ENCODE results near the gene HGD. TPM values are rescaled to one million over a fixed set of nuclear protein-coding genes. Genes with fewer than 3 reads are reported as not detected.

The HGD gene
- total and polyA plus RNA-seq, 11 donors: 0.16 to 0.62 (median 0.56) TPM; not detected in 8

- TF ChIP-seq, protein P1, sequence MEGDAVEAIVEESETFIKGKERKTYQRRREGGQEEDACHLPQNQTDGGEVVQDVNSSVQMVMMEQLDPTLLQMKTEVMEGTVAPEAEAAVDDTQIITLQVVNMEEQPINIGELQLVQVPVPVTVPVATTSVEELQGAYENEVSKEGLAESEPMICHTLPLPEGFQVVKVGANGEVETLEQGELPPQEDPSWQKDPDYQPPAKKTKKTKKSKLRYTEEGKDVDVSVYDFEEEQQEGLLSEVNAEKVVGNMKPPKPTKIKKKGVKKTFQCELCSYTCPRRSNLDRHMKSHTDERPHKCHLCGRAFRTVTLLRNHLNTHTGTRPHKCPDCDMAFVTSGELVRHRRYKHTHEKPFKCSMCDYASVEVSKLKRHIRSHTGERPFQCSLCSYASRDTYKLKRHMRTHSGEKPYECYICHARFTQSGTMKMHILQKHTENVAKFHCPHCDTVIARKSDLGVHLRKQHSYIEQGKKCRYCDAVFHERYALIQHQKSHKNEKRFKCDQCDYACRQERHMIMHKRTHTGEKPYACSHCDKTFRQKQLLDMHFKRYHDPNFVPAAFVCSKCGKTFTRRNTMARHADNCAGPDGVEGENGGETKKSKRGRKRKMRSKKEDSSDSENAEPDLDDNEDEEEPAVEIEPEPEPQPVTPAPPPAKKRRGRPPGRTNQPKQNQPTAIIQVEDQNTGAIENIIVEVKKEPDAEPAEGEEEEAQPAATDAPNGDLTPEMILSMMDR (IDR thresholded peaks at IDR 0.05): no peak
- no peak for TF ChIP-seq POLR2A (IDR thresholded peaks at IDR 0.05)
- no peak for ATAC-seq
- Histone ChIP-seq H3K4me3 (no peak overlapping the region), H3K36me3 (peaks cover 0 to 19% (median 9%) of the 10 kb centered on the region in 9 donors), H3K9me3 (no peaks in the 10 kb centered on the region), H3K27ac (no peak overlapping the region), H3K4me1 (no peaks in the 10 kb centered on the region), H3K27me3 (no peaks in the 10 kb centered on the region)
- intact Hi-C loops (cut with DNase I): no loop called here
- DNase-seq: no peak
Observed at GRCh38 chr3:120713262-120713661, 31.2 kb upstream of the HGD start.

- DNase-seq: no peak
- Histone ChIP-seq H3K27me3 (no peaks in the 10 kb centered on the region), H3K27ac (no peak overlapping the region), H3K36me3 (peaks cover 0 to 37% (median 13%) of the 10 kb centered on the region in 9 donors), H3K4me1 (no peaks in the 10 kb centered on the region), H3K4me3 (no peak overlapping the region), H3K9me3 (no peaks in the 10 kb centered on the region)
- ATAC-seq: no peak
- WGBS, 4 donors: 93 to 99% (median 96%) methylated on average over 1 of the region's 1 CpG
- TF ChIP-seq, protein P1 (IDR thresholded peaks at IDR 0.05): no peak
- no peak for TF ChIP-seq POLR2A (IDR thresholded peaks at IDR 0.05)
- intact Hi-C loops (cut with DNase I): no loop called here
Observed at GRCh38 chr3:120710369-120710768, 28.3 kb upstream of the HGD start.

- peaks cover 0 to 7% (median 0%) of the 10 kb centered on the region in 12 donors for H3K9me3 ChIP-seq
- no peak overlapping the region for H3K4me3 ChIP-seq
- ATAC-seq: no peak
- no peaks in the 10 kb centered on the region for H3K4me1 ChIP-seq
- peaks cover 0 to 51% (median 25%) of the 10 kb centered on the region in 9 donors for H3K36me3 ChIP-seq
- H3K27ac ChIP-seq: no peak overlapping the region
- no peak for TF ChIP-seq POLR2A (IDR thresholded peaks at IDR 0.05)
- TF ChIP-seq, protein P1 (IDR thresholded peaks at IDR 0.05): no peak
- no peak for DNase-seq
- H3K27me3 ChIP-seq: no peaks in the 10 kb centered on the region
- intact Hi-C loops (cut with DNase I): no loop called here
Observed at GRCh38 chr3:120708408-120708807, 26.4 kb upstream of the HGD start.

GRCh38 chr3:120706950-120707349, 24.9 kb upstream of the HGD start:
- ATAC-seq (no peak), DNase-seq (no peak)
- TF ChIP-seq, protein P1 (IDR thresholded peaks at IDR 0.05): no peak
- no peak for TF ChIP-seq POLR2A (IDR thresholded peaks at IDR 0.05)
- intact Hi-C loops (cut with DNase I): no loop called here
- no peaks in the 10 kb centered on the region for H3K4me1 ChIP-seq
- peaks cover 0 to 51% (median 25%) of the 10 kb centered on the region in 9 donors for H3K36me3 ChIP-seq
- no peaks in the 10 kb centered on the region for H3K27me3 ChIP-seq
- no peak overlapping the region for H3K4me3 ChIP-seq
- peaks cover 0 to 15% (median 0%) of the 10 kb centered on the region in 12 donors for H3K9me3 ChIP-seq
- no peak overlapping the region for H3K27ac ChIP-seq
